Activated B cell treated with CpG ODN at 0.5 μM for 24 hours (primary cell): ENCODE measurements around the gene F2RL2. TPM values are rescaled to one million over a fixed set of nuclear protein-coding genes. Genes with fewer than 3 reads are reported as not detected.

Experiments
- ATAC-seq: fragments of 200-7000 bp; cut with Tn5 transposase; one replicate; pipeline ENCODE4 v1.10.0; 2021; ENCODE audit warnings: low read depth, mild to moderate bottlenecking, moderate library complexity
- CTCF ChIA-PET: fragments of 350-600 bp; sonication (Branson Sonifier 250); formaldehyde crosslinking; loops from one replicate; lab custom pipeline; 2021; ENCODE audit warnings: antibody characterized with exemption; lab: Charles Lee
- POLR2A ChIA-PET: fragments of 350-600 bp; sonication (Branson Sonifier 250); formaldehyde crosslinking; loops from one replicate; lab custom pipeline; 2021; ENCODE audit warnings: antibody characterized with exemption; lab: Charles Lee
- DNase-seq: peaks from one replicate; pipeline ENCODE4 v3.0.0; 2022
- H3K27ac Mint-ChIP-seq: one replicate; pipeline ENCODE4 v1.8.0; 2020; ENCODE audit warnings: mixed read lengths
- H3K27me3 Mint-ChIP-seq: one replicate; pipeline ENCODE4 v1.8.0; 2021; ENCODE audit warnings: mixed read lengths
- H3K36me3 Mint-ChIP-seq: one replicate; pipeline ENCODE4 v1.8.0; 2021; ENCODE audit warnings: low read depth, mixed read lengths
- H3K4me1 Mint-ChIP-seq: one replicate; pipeline ENCODE4 v1.8.0; 2021; ENCODE audit warnings: mixed read lengths
- H3K4me3 Mint-ChIP-seq: one replicate; pipeline ENCODE4 v1.8.0; 2020; ENCODE audit warnings: mild to moderate bottlenecking, mixed read lengths
- H3K9me3 Mint-ChIP-seq: one replicate; pipeline ENCODE4 v1.8.0; 2020; ENCODE audit warnings: mixed read lengths
- CTCF ChIP-seq: fragments of 200-600 bp; IDR thresholded peaks from one replicate; pipeline ENCODE4 v1.8.0; 2022; ENCODE audit warnings: antibody characterized with exemption, mild to moderate bottlenecking
- intact Hi-C: fragments of 100-400 bp; cut with micrococcal nuclease; formaldehyde crosslinking; loops from one replicate; pipeline ENCODE4 v1.15.1; 2024
- total RNA-seq: library from RNA; stranded (reverse); gene quantifications from 2 replicates; pipeline ENCODE4 v1.2.3, GENCODE V29; 2022

The F2RL2 gene
- total RNA-seq, 1 donor from 2014 or later, result not detected

- no peak for TF ChIP-seq CTCF
- Mint-ChIP-seq H3K27me3 (no peaks in the 10 kb centered on the region), H3K27ac (no peak overlapping the region), H3K4me3 (no peak overlapping the region), H3K36me3 (peaks cover 6% of the 10 kb centered on the region), H3K9me3 (no peaks in the 10 kb centered on the region), H3K4me1 (no peaks in the 10 kb centered on the region)
- intact Hi-C loops, result no loop called here
- CTCF ChIA-PET, result no interaction called here
- POLR2A ChIA-PET, result no interaction called here
- no peak for ATAC-seq
- no peak for DNase-seq
These were observed 33.9 kb upstream of the F2RL2 start for GRCh38 chr5:76657091-76657490.

GRCh38 chr5:76652809-76653414, 29.7 kb upstream of the F2RL2 start:
- ChIA-PET CTCF (no interaction called here), POLR2A (no interaction called here)
- Mint-ChIP-seq H3K36me3 (peaks cover 21% of the 10 kb centered on the region), H3K4me3 (no peak overlapping the region), H3K9me3 (peaks cover 16% of the 10 kb centered on the region), H3K4me1 (no peaks in the 10 kb centered on the region), H3K27me3 (no peaks in the 10 kb centered on the region), H3K27ac (no peak overlapping the region)
- ATAC-seq (no peak), DNase-seq (no peak)
- intact Hi-C loops, result no loop called here
- no peak for TF ChIP-seq CTCF

- Mint-ChIP-seq H3K4me3 (no peak overlapping the region), H3K27ac (no peak overlapping the region), H3K4me1 (no peaks in the 10 kb centered on the region), H3K9me3 (peaks cover 20% of the 10 kb centered on the region), H3K36me3 (peaks cover 30% of the 10 kb centered on the region), H3K27me3 (no peaks in the 10 kb centered on the region)
- no peak for DNase-seq
- intact Hi-C loops, result no loop called here
- no peak for ATAC-seq
- TF ChIP-seq CTCF, result no peak
- CTCF ChIA-PET, result no interaction called here
- POLR2A ChIA-PET, result no interaction called here
These were observed 25.9 kb upstream of the F2RL2 start for GRCh38 chr5:76649140-76649539.

GRCh38 chr5:76643371-76643770, 20.2 kb upstream of the F2RL2 start:
- DNase-seq (no peak), ATAC-seq (no peak)
- Mint-ChIP-seq H3K4me1 (peaks cover 10% of the 10 kb centered on the region), H3K36me3 (peaks cover 20% of the 10 kb centered on the region), H3K4me3 (no peak overlapping the region), H3K27me3 (no peaks in the 10 kb centered on the region), H3K9me3 (peaks cover 8% of the 10 kb centered on the region), H3K27ac (no peak overlapping the region)
- no peak for TF ChIP-seq CTCF
- CTCF ChIA-PET, result no interaction called here
- intact Hi-C loops, result no loop called here
- POLR2A ChIA-PET, result no interaction called here

- DNase-seq (no peak), ATAC-seq (no peak)
- no peak for TF ChIP-seq CTCF
- intact Hi-C loops, result no loop called here
- Mint-ChIP-seq H3K36me3 (peaks cover 14% of the 10 kb centered on the region), H3K4me1 (peaks cover 14% of the 10 kb centered on the region), H3K9me3 (peaks cover 2% of the 10 kb centered on the region), H3K4me3 (no peak overlapping the region), H3K27me3 (no peaks in the 10 kb centered on the region), H3K27ac (no peak overlapping the region)
- POLR2A ChIA-PET, result no interaction called here
- CTCF ChIA-PET, result no interaction called here
These were observed 19.3 kb upstream of the F2RL2 start for GRCh38 chr5:76642390-76643040.
